Effector memory CD8-positive, alpha-beta T cell (primary cell): ENCODE measurements around the gene METRN.
"Not testable (repeated sequence)": the region's sequence is repeated elsewhere in the genome, so short reads cannot be mapped to it uniquely, and the experiment has no call there.

Source experiments
- ATAC-seq: fragments of 150-1000 bp; cut with Tn5 transposase; replicated peaks from 2 replicates; pipeline ENCODE4 v1.10.0; 2021; ENCODE audit warnings: mild to moderate bottlenecking, moderate library complexity
- DNase-seq, 3 experiments: peaks; one replicate each; pipeline ENCODE4 v3.0.0; 2021
- H3K27ac Mint-ChIP-seq, 2 donors: one replicate each; pipeline ENCODE4 v1.8.0; 2022; ENCODE audit warnings: mild to moderate bottlenecking in 2 of 2, mixed read lengths in 2 of 2, moderate library complexity in 2 of 2
- H3K27me3 Mint-ChIP-seq, 2 donors: one replicate each; pipeline ENCODE4 v1.8.0; 2022; ENCODE audit warnings: mixed read lengths in 2 of 2
- H3K36me3 Mint-ChIP-seq: one replicate; pipeline ENCODE4 v1.8.0; 2022; ENCODE audit warnings: mild to moderate bottlenecking, moderate library complexity, mixed read lengths; ENCODE audit not compliant: insufficient read depth
- H3K4me1 Mint-ChIP-seq, 2 donors: one replicate each; pipeline ENCODE4 v1.8.0; 2022; ENCODE audit warnings: low read depth in 2 of 2, mixed read lengths in 2 of 2
- H3K4me3 Mint-ChIP-seq, 2 donors: one replicate each; pipeline ENCODE4 v1.8.0; 2022; ENCODE audit warnings: mild to moderate bottlenecking in 2 of 2, mixed read lengths in 2 of 2, moderate library complexity in 2 of 2
- H3K9me3 Mint-ChIP-seq, 2 donors: one replicate each; pipeline ENCODE4 v1.8.0; 2022; ENCODE audit warnings: mixed read lengths in 2 of 2

Gene METRN

GRCh38 chr16:704552-705380, 10.2 kb upstream of the METRN start:
- ATAC-seq (no peak), DNase-seq (no peak)
- Mint-ChIP-seq H3K4me3 (no peak overlapping the region), H3K4me1 (peaks cover 0 to 7% of the 10 kb centered on the region in 2 donors), H3K27me3 (peaks cover 42 to 68% of the 10 kb centered on the region in 2 donors), H3K36me3 (peaks cover 9% of the 10 kb centered on the region), H3K9me3 (no peaks in the 10 kb centered on the region), H3K27ac (no peak overlapping the region)

- H3K27ac Mint-ChIP-seq = no peak within 1 kb of the TSS
- H3K9me3 Mint-ChIP-seq = no peaks in the 10 kb centered on the region
- H3K4me3 Mint-ChIP-seq = peak within 1 kb of the TSS in 1 of 2 donors; percentile 27
- peaks cover 0 to 7% of the 10 kb centered on the region in 2 donors for H3K4me1 Mint-ChIP-seq
- ATAC-seq = peak; percentile 12
- H3K36me3 Mint-ChIP-seq = peaks cover 9% of the 10 kb centered on the region
- H3K27me3 Mint-ChIP-seq = peaks cover 42 to 76% of the 10 kb centered on the region in 2 donors
- DNase-seq = no peak
These were observed 9.3 kb upstream of the METRN start, which contains the start of gene FBXL16 for GRCh38 chr16:705431-706188. Gene FBXL16 (minus strand): TSS chr16:705801. CDS start chr16:697405, 8,396 bp downstream.

DNA sequence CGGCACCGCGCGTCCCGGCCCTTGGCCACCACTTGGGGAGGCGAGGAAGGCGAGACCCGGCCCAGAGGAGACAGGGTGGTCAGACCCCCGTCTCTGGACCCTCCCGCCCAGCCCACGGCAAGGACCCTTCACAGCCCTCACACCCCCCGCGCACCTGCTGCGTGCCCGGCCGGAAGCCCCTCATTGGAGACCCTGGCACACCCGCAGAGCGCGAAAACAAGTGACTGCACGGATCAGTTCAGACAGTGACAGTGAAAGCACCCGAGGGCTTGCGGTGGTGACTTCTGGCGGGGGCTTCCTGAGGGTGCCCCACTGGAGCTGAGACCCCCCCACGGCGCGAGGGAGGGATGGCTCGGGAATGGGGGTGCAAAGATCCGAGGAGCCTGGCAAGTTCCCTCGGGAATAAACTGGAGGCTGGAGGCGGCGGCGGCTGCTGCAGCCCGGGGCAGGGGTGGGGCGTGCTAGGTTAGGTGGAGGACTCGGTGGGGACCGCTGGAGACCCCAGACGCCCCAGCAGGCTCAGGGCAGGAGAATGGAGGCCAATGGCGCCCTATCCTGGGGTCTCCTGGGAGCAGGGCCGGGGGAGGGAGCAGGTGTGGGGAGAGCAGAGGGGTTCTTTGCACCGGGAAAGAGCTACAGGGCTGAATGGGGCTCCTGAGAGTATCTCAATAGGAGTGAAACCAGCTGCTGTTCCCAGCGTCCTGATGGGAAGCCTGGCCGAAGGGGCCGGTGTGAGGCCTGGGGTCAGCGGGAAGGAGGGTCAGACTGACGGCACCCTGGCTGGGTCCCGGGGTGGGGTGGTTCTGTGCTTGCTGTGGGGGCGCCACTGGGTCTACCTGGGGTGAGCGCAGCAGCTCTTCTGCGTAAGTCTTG, 8.5 kb upstream of the METRN start:
- no peak overlapping the region for H3K27ac Mint-ChIP-seq
- H3K9me3 Mint-ChIP-seq = no peaks in the 10 kb centered on the region
- peak overlapping the region in 1 of 2 donors; percentile 27 for H3K4me3 Mint-ChIP-seq

DNA sequence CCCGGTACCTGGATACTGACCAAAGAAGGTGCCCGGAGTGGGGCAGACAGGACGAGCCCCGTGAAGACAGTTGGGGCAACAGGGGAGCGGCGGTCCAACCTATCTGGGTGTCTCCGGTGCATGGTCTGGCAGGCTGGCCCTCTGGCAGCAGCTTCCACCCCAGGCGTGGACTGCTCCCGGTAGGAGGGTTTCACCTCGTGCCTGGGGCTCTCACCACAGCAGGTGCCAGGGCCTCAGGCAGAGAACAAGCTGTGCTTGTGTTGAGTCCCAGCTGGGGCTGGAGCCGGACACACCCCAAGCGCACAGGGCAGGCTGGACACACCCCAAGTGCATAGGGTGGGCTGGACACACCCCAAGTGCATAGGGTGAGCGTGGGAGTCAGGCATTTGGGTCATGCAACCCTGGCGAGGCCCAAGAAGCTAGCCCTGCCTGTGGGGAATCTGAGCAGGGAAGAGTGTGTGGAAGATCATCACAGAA, 7.8 kb upstream of the METRN start:
- H3K4me1 Mint-ChIP-seq = peaks cover 0 to 5% of the 10 kb centered on the region in 2 donors
- H3K27me3 Mint-ChIP-seq = peaks cover 38 to 75% of the 10 kb centered on the region in 2 donors
- no peak for ATAC-seq

More for the DNA sequence above, 8.5 kb upstream of the METRN start:
- Mint-ChIP-seq H3K4me1 (peaks cover 0 to 5% of the 10 kb centered on the region in 2 donors), H3K27me3 (peaks cover 42 to 81% of the 10 kb centered on the region in 2 donors), H3K36me3 (peaks cover 9% of the 10 kb centered on the region)
- ATAC-seq = no peak
- no peak for DNase-seq

GRCh38 chr16:708019-708418, 6.9 kb upstream of the METRN start:
- Mint-ChIP-seq H3K27me3 (peaks cover 29 to 65% of the 10 kb centered on the region in 2 donors), H3K27ac (no peak overlapping the region)
- no peak for ATAC-seq

More for the DNA sequence above, 7.8 kb upstream of the METRN start:
- Mint-ChIP-seq H3K9me3 (no peaks in the 10 kb centered on the region), H3K27ac (no peak overlapping the region), H3K4me3 (peak overlapping the region in 1 of 2 donors; percentile 27), H3K36me3 (peaks cover 9% of the 10 kb centered on the region)
- DNase-seq = no peak

GRCh38 chr16:708959-709358, 6.0 kb upstream of the METRN start:
- ATAC-seq (no peak), DNase-seq (no peak)
- H3K27ac Mint-ChIP-seq = no peak overlapping the region
- H3K27me3 Mint-ChIP-seq = peaks cover 28 to 62% of the 10 kb centered on the region in 2 donors
- H3K4me3 Mint-ChIP-seq = no peak overlapping the region
- peaks cover 0 to 9% of the 10 kb centered on the region in 2 donors for H3K4me1 Mint-ChIP-seq
- peaks cover 6% of the 10 kb centered on the region for H3K36me3 Mint-ChIP-seq
- H3K9me3 Mint-ChIP-seq = no peaks in the 10 kb centered on the region

More at GRCh38 chr16:708019-708418, 6.9 kb upstream of the METRN start:
- no peak overlapping the region for H3K4me3 Mint-ChIP-seq
- peaks cover 0 to 9% of the 10 kb centered on the region in 2 donors for H3K4me1 Mint-ChIP-seq
- H3K9me3 Mint-ChIP-seq = no peaks in the 10 kb centered on the region
- H3K36me3 Mint-ChIP-seq = peaks cover 6% of the 10 kb centered on the region
- no peak for DNase-seq

DNA sequence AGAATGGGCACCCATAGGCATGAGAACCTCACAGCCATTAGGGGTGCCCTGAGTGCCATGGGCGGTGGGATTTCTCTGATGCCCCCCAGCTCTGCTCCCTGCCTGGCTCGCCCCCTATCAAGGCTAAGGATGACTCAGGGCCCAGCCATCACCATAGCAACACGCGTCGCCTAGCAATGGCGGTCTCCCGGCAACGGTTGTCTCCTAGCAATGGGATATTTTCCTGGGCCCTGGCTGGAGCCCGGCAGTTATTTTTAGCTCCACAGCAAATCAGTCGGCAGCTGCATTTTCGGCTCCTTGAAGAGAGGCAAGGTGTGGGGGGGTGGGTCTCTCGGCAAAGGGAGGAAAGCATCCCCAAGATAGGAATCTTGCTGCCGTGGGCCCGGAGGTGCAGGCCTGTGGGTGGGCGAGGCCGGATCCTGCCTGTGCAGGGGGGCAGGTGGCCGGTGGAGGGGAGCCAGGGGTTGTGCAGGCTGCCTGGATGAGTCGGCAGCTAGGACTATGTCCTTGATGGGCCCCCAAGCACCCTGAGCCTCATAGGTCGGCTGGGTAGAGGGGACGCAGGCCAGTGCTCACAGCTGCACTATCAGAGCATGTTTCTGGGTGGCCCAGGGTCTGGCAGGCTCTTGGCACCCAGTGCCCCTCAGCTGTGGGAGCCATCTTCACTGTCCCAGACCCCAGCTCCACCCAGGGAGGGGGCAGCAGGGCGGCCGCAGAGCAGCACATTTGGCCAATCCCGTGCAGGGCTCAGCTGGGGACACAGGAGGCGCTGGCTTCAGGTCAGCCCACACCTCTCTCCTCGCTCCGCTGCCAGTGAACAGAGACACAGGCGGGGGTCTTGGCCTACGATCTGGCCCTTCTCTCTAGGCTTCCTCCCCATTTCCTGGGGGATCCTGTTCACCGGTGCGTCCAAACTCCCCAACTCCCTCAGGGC, 5.1 kb upstream of the METRN start:
- Mint-ChIP-seq H3K36me3 (peaks cover 2% of the 10 kb centered on the region), H3K27me3 (peaks cover 28 to 54% of the 10 kb centered on the region in 2 donors), H3K27ac (no peak overlapping the region), H3K4me1 (peaks cover 0 to 9% of the 10 kb centered on the region in 2 donors), H3K9me3 (no peaks in the 10 kb centered on the region), H3K4me3 (no peak overlapping the region)
- ATAC-seq = no peak
- DNase-seq = no peak

- H3K4me1 Mint-ChIP-seq = peaks cover 0 to 9% of the 10 kb centered on the region in 2 donors
- no peak overlapping the region for H3K4me3 Mint-ChIP-seq
- H3K36me3 Mint-ChIP-seq = peaks cover 2% of the 10 kb centered on the region
- no peak overlapping the region for H3K27ac Mint-ChIP-seq
- H3K9me3 Mint-ChIP-seq = no peaks in the 10 kb centered on the region
- peaks cover 28 to 54% of the 10 kb centered on the region in 2 donors for H3K27me3 Mint-ChIP-seq
- DNase-seq = no peak
- no peak for ATAC-seq
These were observed 4.3 kb upstream of the METRN start for GRCh38 chr16:710500-711075.

- Mint-ChIP-seq H3K4me1 (peaks cover 0 to 9% of the 10 kb centered on the region in 2 donors), H3K9me3 (no peaks in the 10 kb centered on the region), H3K4me3 (no peak overlapping the region), H3K36me3 (peaks cover 2% of the 10 kb centered on the region), H3K27ac (no peak overlapping the region), H3K27me3 (peaks cover 28 to 55% of the 10 kb centered on the region in 2 donors)
- no peak for DNase-seq
- no peak for ATAC-seq
These were observed 3.8 kb upstream of the METRN start for GRCh38 chr16:711084-711483.

DNA sequence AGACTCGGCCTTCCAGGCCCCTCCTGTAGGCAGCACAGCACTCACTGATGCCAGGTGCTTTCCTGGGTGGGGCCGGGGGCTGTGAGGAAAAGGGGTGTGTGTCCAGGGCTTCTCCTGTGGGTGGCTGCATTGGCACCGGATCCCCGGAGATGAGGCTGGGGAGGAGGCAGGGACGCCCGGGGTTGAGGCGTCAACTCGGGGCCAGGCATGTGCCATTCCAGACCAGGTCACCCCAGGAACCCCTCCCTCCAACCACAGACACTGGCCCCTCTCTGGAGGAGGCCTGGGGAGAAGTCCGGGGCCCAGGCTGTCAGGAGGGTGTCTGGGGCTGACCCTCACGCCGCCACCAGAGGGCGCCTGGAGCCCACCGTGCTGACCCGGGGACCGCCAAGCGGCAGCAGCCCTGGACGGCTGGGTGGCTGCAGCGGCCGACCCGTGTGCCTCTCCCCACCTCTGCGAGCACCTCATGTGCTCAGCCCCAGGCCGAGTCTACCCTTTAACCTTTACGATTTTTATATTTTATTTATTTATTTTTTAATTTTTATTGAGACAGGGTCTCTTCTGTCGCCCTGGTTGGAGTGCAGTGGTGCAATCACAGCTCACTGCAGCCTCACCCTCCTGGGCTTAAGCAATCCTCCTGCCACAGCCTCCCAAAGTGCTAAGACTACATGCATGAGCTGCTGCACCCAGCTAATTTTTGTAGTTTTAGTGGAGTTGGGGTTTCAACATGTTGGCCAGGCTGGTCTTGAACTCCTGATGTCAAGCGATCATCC, 3.2 kb upstream of the METRN start:
- peak; percentile 66 for ATAC-seq
- H3K9me3 Mint-ChIP-seq = no peaks in the 10 kb centered on the region
- peaks cover 2% of the 10 kb centered on the region for H3K36me3 Mint-ChIP-seq
- DNase-seq = peak; percentile 79 to 84 (median 81)
- no peak overlapping the region for H3K4me3 Mint-ChIP-seq
- H3K4me1 Mint-ChIP-seq = peaks cover 4 to 7% of the 10 kb centered on the region in 2 donors
- peaks cover 23 to 55% of the 10 kb centered on the region in 2 donors for H3K27me3 Mint-ChIP-seq
- no peak overlapping the region for H3K27ac Mint-ChIP-seq

DNA sequence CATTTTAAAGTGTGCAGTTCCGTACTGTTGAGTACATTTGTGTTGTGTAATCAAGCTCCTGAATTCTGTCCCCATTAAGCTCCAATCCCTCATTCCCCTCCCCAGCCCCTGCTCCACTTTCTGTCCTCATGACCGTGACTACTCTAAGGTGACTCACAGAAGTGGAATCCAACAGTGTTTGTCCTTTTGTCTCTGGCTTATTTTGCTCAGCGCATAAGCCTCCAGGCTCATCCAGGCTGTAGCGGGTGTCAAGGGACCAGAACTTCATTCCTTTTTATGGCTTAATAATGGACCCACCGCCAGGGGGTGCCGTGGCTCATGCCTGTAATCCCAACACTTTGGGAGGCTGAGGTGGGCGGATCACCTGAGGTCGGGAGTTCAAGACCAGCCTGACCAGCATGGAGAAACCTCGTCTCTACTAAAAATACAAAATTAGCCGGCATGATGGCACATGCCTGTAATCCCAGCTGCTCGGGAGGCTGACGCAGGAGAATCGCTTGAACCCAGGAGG, 2.1 kb upstream of the METRN start:
- ATAC-seq, H3K4me3 Mint-ChIP-seq, H3K9me3 Mint-ChIP-seq, H3K27ac Mint-ChIP-seq, H3K36me3 Mint-ChIP-seq, DNase-seq, H3K4me1 Mint-ChIP-seq: not testable (repeated sequence)
- peaks cover 19 to 45% of the 10 kb centered on the region in 2 donors for H3K27me3 Mint-ChIP-seq
